ENCODE measurements around the gene HCN2. TPM values are rescaled to one million over a fixed set of nuclear protein-coding genes. Genes with fewer than 3 reads are reported as not detected.

Gene HCN2
- total RNA-seq, 2 experiments from 2014 or later, result 2.1 TPM

GRCh38 chr19:656751-657559, 67.3 kb downstream of the HCN2 start:
- Histone ChIP-seq H3K36me3 (ENCODE audit: insufficient read depth, low read length) (peaks cover 56% of the 10 kb centered on the region), H3K27me3 (ENCODE audit: control insufficient read depth in 1 of 2, insufficient read depth in 2 of 2, low read length in 2 of 2) (no peaks in the 10 kb centered on the region), H3K4me1 (ENCODE audit: insufficient read depth, low read length) (peaks cover 94% of the 10 kb centered on the region), H3K27ac (ENCODE audit: low read depth in 1 of 2, low read length in 2 of 2) (peak overlapping the region in 1 of 2 donors; percentile 35), H3K9me3 (ENCODE audit: control insufficient read depth in 1 of 2, insufficient read depth in 1 of 2, low read length in 2 of 2) (no peaks in the 10 kb centered on the region), H3K4me3 (ENCODE audit: low read length) (no peak overlapping the region)
- H3K4me1 Mint-ChIP-seq (ENCODE audit: low read depth), result peaks cover 53% of the 10 kb centered on the region
- ChIA-PET POLR2A (interaction anchor here (2.5 kb wide), 1 partner anchor 9 kb away, joined by 5 read pairs; no protein-coding TSS in a partner anchor), CTCF (interaction anchor here (1.1 kb wide), 1 partner anchor 73 kb away, joined by 3 read pairs; no protein-coding TSS in a partner anchor)
- intact Hi-C loops (cut with DNase I, micrococcal nuclease), result no loop called here
- DNase-seq, result peak in 2 of 14 experiments; percentile 5 to 37
- H3K36me3 Mint-ChIP-seq (ENCODE audit: low read depth), result peaks cover 53% of the 10 kb centered on the region
- no peaks in the 10 kb centered on the region for H3K27me3 Mint-ChIP-seq
- TF ChIP-seq, protein P1, sequence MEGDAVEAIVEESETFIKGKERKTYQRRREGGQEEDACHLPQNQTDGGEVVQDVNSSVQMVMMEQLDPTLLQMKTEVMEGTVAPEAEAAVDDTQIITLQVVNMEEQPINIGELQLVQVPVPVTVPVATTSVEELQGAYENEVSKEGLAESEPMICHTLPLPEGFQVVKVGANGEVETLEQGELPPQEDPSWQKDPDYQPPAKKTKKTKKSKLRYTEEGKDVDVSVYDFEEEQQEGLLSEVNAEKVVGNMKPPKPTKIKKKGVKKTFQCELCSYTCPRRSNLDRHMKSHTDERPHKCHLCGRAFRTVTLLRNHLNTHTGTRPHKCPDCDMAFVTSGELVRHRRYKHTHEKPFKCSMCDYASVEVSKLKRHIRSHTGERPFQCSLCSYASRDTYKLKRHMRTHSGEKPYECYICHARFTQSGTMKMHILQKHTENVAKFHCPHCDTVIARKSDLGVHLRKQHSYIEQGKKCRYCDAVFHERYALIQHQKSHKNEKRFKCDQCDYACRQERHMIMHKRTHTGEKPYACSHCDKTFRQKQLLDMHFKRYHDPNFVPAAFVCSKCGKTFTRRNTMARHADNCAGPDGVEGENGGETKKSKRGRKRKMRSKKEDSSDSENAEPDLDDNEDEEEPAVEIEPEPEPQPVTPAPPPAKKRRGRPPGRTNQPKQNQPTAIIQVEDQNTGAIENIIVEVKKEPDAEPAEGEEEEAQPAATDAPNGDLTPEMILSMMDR (IDR thresholded peaks at IDR 0.05), result no peak
- peak overlapping the region; percentile 97 for H3K27ac Mint-ChIP-seq
- H3K9me3 Mint-ChIP-seq, result no peaks in the 10 kb centered on the region
- H3K4me3 Mint-ChIP-seq, result no peak overlapping the region
- no peak for ATAC-seq (ENCODE audit: poor library complexity)

GRCh38 chr19:657611-658010, 67.9 kb downstream of the HCN2 start:
- TF ChIP-seq, protein P1 (IDR thresholded peaks at IDR 0.05), result no peak
- no peaks in the 10 kb centered on the region for H3K27me3 Mint-ChIP-seq
- Histone ChIP-seq H3K36me3 (ENCODE audit: insufficient read depth, low read length) (peaks cover 50% of the 10 kb centered on the region), H3K4me3 (ENCODE audit: low read length) (no peak overlapping the region), H3K27ac (ENCODE audit: low read depth in 1 of 2, low read length in 2 of 2) (no peak overlapping the region), H3K27me3 (ENCODE audit: control insufficient read depth in 1 of 2, insufficient read depth in 2 of 2, low read length in 2 of 2) (no peaks in the 10 kb centered on the region), H3K9me3 (ENCODE audit: control insufficient read depth in 1 of 2, insufficient read depth in 1 of 2, low read length in 2 of 2) (no peaks in the 10 kb centered on the region), H3K4me1 (ENCODE audit: insufficient read depth, low read length) (peaks cover 89% of the 10 kb centered on the region)
- POLR2A ChIA-PET, result interaction anchor here (2.5 kb wide), 1 partner anchor 10 kb away, joined by 5 read pairs; no protein-coding TSS in a partner anchor
- peak in 1 of 14 experiments; percentile 35 for DNase-seq
- no peaks in the 10 kb centered on the region for H3K9me3 Mint-ChIP-seq
- ATAC-seq (ENCODE audit: poor library complexity), result no peak
- H3K36me3 Mint-ChIP-seq (ENCODE audit: low read depth), result peaks cover 55% of the 10 kb centered on the region
- peak overlapping the region; percentile 97 for H3K27ac Mint-ChIP-seq
- CTCF ChIA-PET, result no interaction called here
- H3K4me1 Mint-ChIP-seq (ENCODE audit: low read depth), result peaks cover 53% of the 10 kb centered on the region
- intact Hi-C loops (cut with DNase I, micrococcal nuclease), result no loop called here
- peak overlapping the region; percentile 7 for H3K4me3 Mint-ChIP-seq

GRCh38 chr19:658059-658839, 68.6 kb downstream of the HCN2 start:
- Histone ChIP-seq H3K9me3 (ENCODE audit: control insufficient read depth in 1 of 2, insufficient read depth in 1 of 2, low read length in 2 of 2) (no peaks in the 10 kb centered on the region), H3K4me3 (ENCODE audit: low read length) (no peak overlapping the region), H3K27ac (ENCODE audit: low read depth in 1 of 2, low read length in 2 of 2) (peak overlapping the region in 1 of 2 donors; percentile 97), H3K27me3 (ENCODE audit: control insufficient read depth in 1 of 2, insufficient read depth in 2 of 2, low read length in 2 of 2) (no peaks in the 10 kb centered on the region), H3K36me3 (ENCODE audit: insufficient read depth, low read length) (peaks cover 43% of the 10 kb centered on the region), H3K4me1 (ENCODE audit: insufficient read depth, low read length) (peaks cover 83% of the 10 kb centered on the region)
- Mint-ChIP-seq H3K27ac (peak overlapping the region; percentile 97), H3K27me3 (no peaks in the 10 kb centered on the region), H3K4me1 (ENCODE audit: low read depth) (peaks cover 53% of the 10 kb centered on the region), H3K9me3 (no peaks in the 10 kb centered on the region), H3K36me3 (ENCODE audit: low read depth) (peaks cover 51% of the 10 kb centered on the region), H3K4me3 (no peak overlapping the region)
- POLR2A ChIA-PET, result interaction anchor here (2.5 kb wide), 1 partner anchor 11 kb away, joined by 5 read pairs; no protein-coding TSS in a partner anchor
- no peak for ATAC-seq (ENCODE audit: poor library complexity)
- intact Hi-C loops (cut with DNase I, micrococcal nuclease), result no loop called here
- DNase-seq, result peak in 2 of 14 experiments; percentile 6 to 36
- CTCF ChIA-PET, result no interaction called here
- TF ChIP-seq, protein P1 (IDR thresholded peaks at IDR 0.05), result no peak

Data from CD4-positive, alpha-beta T cell (primary cell).